ENCODE results near the gene B4GALT2.
A peak's percentile ranks its signal among the peaks of the same experiment; 100 is the strongest.

B4GALT2 gene

DNA sequence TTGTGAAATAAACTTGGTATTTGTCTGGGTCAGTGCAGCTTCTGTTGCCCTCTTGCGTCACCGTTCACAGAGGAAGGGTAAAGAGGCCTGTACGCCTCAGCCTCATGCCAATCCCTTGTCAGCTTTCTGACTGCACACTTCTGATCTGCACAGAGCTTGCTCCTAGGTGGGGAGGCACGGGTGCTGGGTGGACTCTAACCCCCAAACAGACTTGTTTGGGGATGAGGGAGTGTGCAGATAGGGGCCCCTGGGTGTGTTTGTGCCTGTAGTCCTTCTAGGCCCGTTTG is 803 bp upstream of the B4GALT2 start:
- no peak overlapping the region for H2BK5ac ChIP-seq (ENCODE audit: low read length)
- DNase-seq, result no peak
- peak overlapping the region; percentile 88 for H3K56ac ChIP-seq (ENCODE audit: low read length)
- H3K23ac ChIP-seq (ENCODE audit: low read length), result no peak overlapping the region
- no peaks in the 10 kb centered on the region for H3K27me3 ChIP-seq (ENCODE audit: insufficient read depth, low read length, poor library complexity)
- no peak overlapping the region for H4K5ac ChIP-seq (ENCODE audit: low read length)
- H3K4me1 ChIP-seq (ENCODE audit: control insufficient read depth, low read depth, low read length), result peaks cover 2% of the 10 kb centered on the region
- peaks cover 17% of the 10 kb centered on the region for H3K79me2 ChIP-seq (ENCODE audit: control insufficient read depth, insufficient read depth, low read length)
- peak overlapping the region; percentile 83 for H3K9ac ChIP-seq (ENCODE audit: low read length)
- no peak overlapping the region for H2AK5ac ChIP-seq (ENCODE audit: low read length)
- H3K79me1 ChIP-seq (ENCODE audit: low read length), result peaks cover 38% of the 10 kb centered on the region
- no peak overlapping the region for H3K4ac ChIP-seq (ENCODE audit: low read depth, low read length)
- no peak overlapping the region for H3K27ac ChIP-seq (ENCODE audit: low read depth, low read length)
- no peak overlapping the region for H3K4me3 ChIP-seq (ENCODE audit: low read length)
- no peak overlapping the region for H2BK120ac ChIP-seq (ENCODE audit: low read depth, low read length)
- peaks cover 5% of the 10 kb centered on the region for H3K36me3 ChIP-seq (ENCODE audit: control insufficient read depth, insufficient read depth, low read length)
- no peak overlapping the region for H3K18ac ChIP-seq (ENCODE audit: low read length)
- H3K4me2 ChIP-seq (ENCODE audit: low read length), result peak overlapping the region; percentile 78
- H2BK15ac ChIP-seq (replicated peaks; ENCODE audit: low read depth), result no peak overlapping the region
- no peak overlapping the region for H4K8ac ChIP-seq (ENCODE audit: low read depth, low read length)
- WGBS (ENCODE audit: extremely low coverage, insufficient coverage, low lambda C conversion rate), result no CpG with 5 or more reads among the region's 5 CpGs

DNA sequence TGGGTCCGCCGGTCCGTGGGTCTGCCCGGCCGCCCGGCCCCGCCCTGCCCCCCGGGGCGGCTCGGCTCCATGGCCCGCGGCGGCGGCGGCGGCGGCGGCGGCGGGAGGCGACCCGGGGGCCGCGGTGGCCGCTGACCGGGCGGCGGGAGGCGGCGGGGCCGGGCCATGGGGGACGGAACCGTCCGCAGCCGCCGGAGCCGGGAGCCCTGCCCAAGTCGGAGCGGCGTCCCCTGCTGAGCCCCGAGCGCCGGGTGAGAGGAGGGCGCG is 184 bp downstream of the B4GALT2 start:
- Histone ChIP-seq H3K4me1 (ENCODE audit: control insufficient read depth, low read depth, low read length) (peaks cover 2% of the 10 kb centered on the region), H3K4me3 (ENCODE audit: low read length) (peak overlapping the region; percentile 46), H4K5ac (ENCODE audit: low read length) (no peak overlapping the region), H3K56ac (ENCODE audit: low read length) (peak overlapping the region; percentile 92), H3K4me2 (ENCODE audit: low read length) (no peak overlapping the region), H2BK15ac (replicated peaks; ENCODE audit: low read depth) (no peak overlapping the region), H2AK5ac (ENCODE audit: low read length) (no peak overlapping the region), H3K36me3 (ENCODE audit: control insufficient read depth, insufficient read depth, low read length) (peaks cover 5% of the 10 kb centered on the region), H3K27me3 (ENCODE audit: insufficient read depth, low read length, poor library complexity) (no peaks in the 10 kb centered on the region), H3K4ac (ENCODE audit: low read depth, low read length) (peak overlapping the region; percentile 74), H3K27ac (ENCODE audit: low read depth, low read length) (no peak overlapping the region), H2BK5ac (ENCODE audit: low read length) (no peak overlapping the region), H3K79me2 (ENCODE audit: control insufficient read depth, insufficient read depth, low read length) (peaks cover 17% of the 10 kb centered on the region), H3K9ac (ENCODE audit: low read length) (peak overlapping the region; percentile 74), H3K23ac (ENCODE audit: low read length) (no peak overlapping the region), H3K79me1 (ENCODE audit: low read length) (peaks cover 38% of the 10 kb centered on the region), H3K18ac (ENCODE audit: low read length) (peak overlapping the region; percentile 73), H4K8ac (ENCODE audit: low read depth, low read length) (no peak overlapping the region), H2BK120ac (ENCODE audit: low read depth, low read length) (peak overlapping the region; percentile 10)
- no CpG with 5 or more reads among the region's 45 CpGs for WGBS (ENCODE audit: extremely low coverage, insufficient coverage, low lambda C conversion rate)
- DNase-seq, result no peak

DNA sequence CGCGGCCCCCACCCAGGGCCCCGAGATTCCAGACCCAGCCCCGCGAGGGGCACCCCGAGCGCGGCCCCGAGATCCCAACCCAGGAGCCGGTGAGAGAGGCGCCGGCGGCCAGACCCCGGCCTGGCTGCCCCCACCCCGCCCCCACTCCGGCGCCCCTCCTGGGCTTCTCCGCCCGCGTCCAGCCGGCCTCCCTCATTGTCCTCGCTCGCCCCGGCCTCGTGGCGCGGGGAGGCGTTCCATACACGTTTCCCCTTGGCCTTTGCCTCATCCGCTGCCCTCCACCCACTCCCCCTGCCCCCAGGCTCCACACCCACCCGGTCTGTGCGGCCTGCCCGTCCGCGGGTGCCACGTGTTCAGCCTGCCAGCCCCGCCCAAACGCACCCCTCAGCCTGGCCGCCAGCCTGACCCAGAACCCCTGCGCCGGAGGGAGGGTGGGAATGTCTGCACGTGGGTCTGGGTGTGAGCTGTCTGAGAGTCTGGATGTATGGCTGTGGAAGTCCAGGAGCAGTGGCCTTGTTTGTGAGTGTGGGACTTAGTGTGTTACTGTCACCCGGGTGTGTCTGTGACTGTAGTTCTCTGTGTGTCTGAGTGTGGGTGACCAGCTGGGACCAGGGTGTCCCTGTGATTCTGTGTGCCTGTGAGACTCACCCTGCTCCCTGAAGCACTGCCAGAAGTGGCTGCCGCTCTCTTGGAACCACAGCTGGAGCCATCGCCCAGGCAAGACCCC is 681 bp downstream of the B4GALT2 start:
- H4K5ac ChIP-seq (ENCODE audit: low read length), result no peak overlapping the region
- H3K4me1 ChIP-seq (ENCODE audit: control insufficient read depth, low read depth, low read length), result peaks cover 2% of the 10 kb centered on the region
- H3K27me3 ChIP-seq (ENCODE audit: insufficient read depth, low read length, poor library complexity), result no peaks in the 10 kb centered on the region
- no peak overlapping the region for H3K23ac ChIP-seq (ENCODE audit: low read length)
- peaks cover 17% of the 10 kb centered on the region for H3K79me2 ChIP-seq (ENCODE audit: control insufficient read depth, insufficient read depth, low read length)
- peak overlapping the region; percentile 92 for H3K56ac ChIP-seq (ENCODE audit: low read length)
- H2AK5ac ChIP-seq (ENCODE audit: low read length), result peak overlapping the region; percentile 35
- no peak overlapping the region for H2BK15ac ChIP-seq (replicated peaks; ENCODE audit: low read depth)
- H2BK5ac ChIP-seq (ENCODE audit: low read length), result no peak overlapping the region
- peak overlapping the region; percentile 37 for H3K4me2 ChIP-seq (ENCODE audit: low read length)
- no peak overlapping the region for H4K8ac ChIP-seq (ENCODE audit: low read depth, low read length)
- peak overlapping the region; percentile 74 for H3K9ac ChIP-seq (ENCODE audit: low read length)
- peak overlapping the region; percentile 73 for H3K18ac ChIP-seq (ENCODE audit: low read length)
- H2BK120ac ChIP-seq (ENCODE audit: low read depth, low read length), result peak overlapping the region; percentile 10
- H3K79me1 ChIP-seq (ENCODE audit: low read length), result peaks cover 38% of the 10 kb centered on the region
- no CpG with 5 or more reads among the region's 45 CpGs for WGBS (ENCODE audit: extremely low coverage, insufficient coverage, low lambda C conversion rate)
- H3K4ac ChIP-seq (ENCODE audit: low read depth, low read length), result peak overlapping the region; percentile 74
- H3K36me3 ChIP-seq (ENCODE audit: control insufficient read depth, insufficient read depth, low read length), result peaks cover 6% of the 10 kb centered on the region
- H3K4me3 ChIP-seq (ENCODE audit: low read length), result peak overlapping the region; percentile 46
- H3K27ac ChIP-seq (ENCODE audit: low read depth, low read length), result no peak overlapping the region
- DNase-seq, result peak; percentile 26

DNA sequence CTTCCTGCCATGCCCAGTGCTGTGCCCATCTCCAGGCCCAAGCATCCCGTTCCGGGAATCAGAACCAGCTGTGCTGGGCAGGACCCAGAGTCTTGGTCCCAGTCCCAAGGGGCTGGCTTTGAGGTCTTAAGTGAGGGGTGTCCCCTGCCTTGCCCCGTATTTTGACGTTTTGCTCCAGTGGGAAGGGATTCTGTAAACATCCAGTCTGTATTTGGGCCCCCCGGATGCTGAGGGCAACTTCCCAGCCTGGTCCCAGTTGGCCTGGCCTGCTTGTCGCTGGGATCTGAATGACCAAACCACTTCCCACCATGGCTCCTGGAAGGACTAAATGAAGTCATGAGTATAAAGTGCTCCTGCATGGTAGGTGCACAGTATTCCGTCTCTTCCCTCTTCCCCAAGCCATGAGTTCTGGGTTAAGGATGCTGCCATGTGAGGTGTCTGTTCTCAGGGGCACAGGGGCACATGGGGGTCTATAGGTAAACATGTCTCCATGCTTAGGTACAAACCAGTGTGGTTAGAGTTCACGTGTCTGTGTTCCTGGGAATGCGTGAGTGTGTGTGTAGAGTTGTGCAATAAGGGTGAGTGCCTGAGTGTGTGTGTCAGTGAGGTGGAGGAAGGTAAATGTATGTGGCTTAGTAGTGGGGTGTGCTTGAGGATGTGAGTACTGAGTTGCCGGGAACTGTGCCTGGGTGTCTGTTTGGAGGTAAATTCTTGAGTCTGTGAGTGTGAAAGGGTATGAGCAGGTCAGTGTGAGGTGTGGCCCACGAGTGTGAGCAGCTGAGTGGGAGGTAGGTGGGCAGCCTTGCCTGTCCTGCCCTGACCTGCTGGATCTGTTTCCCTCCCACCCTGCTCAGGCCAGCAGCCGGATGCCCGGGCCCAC is 1.5 kb downstream of the B4GALT2 start:
- H2BK120ac ChIP-seq (ENCODE audit: low read depth, low read length), result no peak overlapping the region
- H3K4me3 ChIP-seq (ENCODE audit: low read length), result peak overlapping the region; percentile 21
- peak overlapping the region; percentile 74 for H3K9ac ChIP-seq (ENCODE audit: low read length)
- peaks cover 7% of the 10 kb centered on the region for H3K36me3 ChIP-seq (ENCODE audit: control insufficient read depth, insufficient read depth, low read length)
- no peak overlapping the region for H3K4ac ChIP-seq (ENCODE audit: low read depth, low read length)
- H3K56ac ChIP-seq (ENCODE audit: low read length), result peak overlapping the region; percentile 92
- H3K79me2 ChIP-seq (ENCODE audit: control insufficient read depth, insufficient read depth, low read length), result peaks cover 13% of the 10 kb centered on the region
- peak overlapping the region; percentile 37 for H3K4me2 ChIP-seq (ENCODE audit: low read length)
- H2BK15ac ChIP-seq (replicated peaks; ENCODE audit: low read depth), result no peak overlapping the region
- peak overlapping the region; percentile 35 for H2AK5ac ChIP-seq (ENCODE audit: low read length)
- WGBS (ENCODE audit: extremely low coverage, insufficient coverage, low lambda C conversion rate), result no CpG with 5 or more reads among the region's 13 CpGs
- no peak overlapping the region for H3K18ac ChIP-seq (ENCODE audit: low read length)
- H4K5ac ChIP-seq (ENCODE audit: low read length), result no peak overlapping the region
- H3K27ac ChIP-seq (ENCODE audit: low read depth, low read length), result no peak overlapping the region
- H3K4me1 ChIP-seq (ENCODE audit: control insufficient read depth, low read depth, low read length), result peaks cover 2% of the 10 kb centered on the region
- peaks cover 37% of the 10 kb centered on the region for H3K79me1 ChIP-seq (ENCODE audit: low read length)
- DNase-seq, result no peak
- H4K8ac ChIP-seq (ENCODE audit: low read depth, low read length), result no peak overlapping the region
- H3K23ac ChIP-seq (ENCODE audit: low read length), result no peak overlapping the region
- H2BK5ac ChIP-seq (ENCODE audit: low read length), result no peak overlapping the region
- H3K27me3 ChIP-seq (ENCODE audit: insufficient read depth, low read length, poor library complexity), result no peaks in the 10 kb centered on the region

DNA sequence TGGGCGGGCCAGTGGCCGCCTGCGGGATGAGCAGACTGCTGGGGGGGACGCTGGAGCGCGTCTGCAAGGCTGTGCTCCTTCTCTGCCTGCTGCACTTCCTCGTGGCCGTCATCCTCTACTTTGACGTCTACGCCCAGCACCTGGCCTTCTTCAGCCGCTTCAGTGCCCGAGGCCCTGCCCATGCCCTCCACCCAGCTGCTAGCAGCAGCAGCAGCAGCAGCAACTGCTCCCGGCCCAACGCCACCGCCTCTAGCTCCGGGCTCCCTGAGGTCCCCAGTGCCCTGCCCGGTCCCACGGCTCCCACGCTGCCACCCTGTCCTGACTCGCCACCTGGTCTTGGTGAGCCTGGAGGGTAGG is 2.1 kb downstream of the B4GALT2 start:
- Histone ChIP-seq H3K4me1 (ENCODE audit: control insufficient read depth, low read depth, low read length) (no peaks in the 10 kb centered on the region), H3K18ac (ENCODE audit: low read length) (no peak overlapping the region), H3K79me2 (ENCODE audit: control insufficient read depth, insufficient read depth, low read length) (peaks cover 9% of the 10 kb centered on the region), H2BK5ac (ENCODE audit: low read length) (no peak overlapping the region), H3K4ac (ENCODE audit: low read depth, low read length) (no peak overlapping the region), H3K56ac (ENCODE audit: low read length) (peak overlapping the region; percentile 40), H3K27ac (ENCODE audit: low read depth, low read length) (no peak overlapping the region), H2AK5ac (ENCODE audit: low read length) (no peak overlapping the region), H3K79me1 (ENCODE audit: low read length) (peaks cover 32% of the 10 kb centered on the region), H3K27me3 (ENCODE audit: insufficient read depth, low read length, poor library complexity) (no peaks in the 10 kb centered on the region), H3K36me3 (ENCODE audit: control insufficient read depth, insufficient read depth, low read length) (peaks cover 10% of the 10 kb centered on the region), H2BK120ac (ENCODE audit: low read depth, low read length) (no peak overlapping the region), H4K8ac (ENCODE audit: low read depth, low read length) (no peak overlapping the region), H4K5ac (ENCODE audit: low read length) (no peak overlapping the region), H2BK15ac (replicated peaks; ENCODE audit: low read depth) (no peak overlapping the region), H3K23ac (ENCODE audit: low read length) (no peak overlapping the region), H3K4me3 (ENCODE audit: low read length) (no peak overlapping the region), H3K9ac (ENCODE audit: low read length) (no peak overlapping the region), H3K4me2 (ENCODE audit: low read length) (no peak overlapping the region)
- no peak for DNase-seq
- WGBS (ENCODE audit: extremely low coverage, insufficient coverage, low lambda C conversion rate), result no CpG with 5 or more reads among the region's 20 CpGs
